PC-9 (cell line): ENCODE measurements around the gene SLC6A17. TPM values are rescaled to one million over a fixed set of nuclear protein-coding genes. Genes with fewer than 3 reads are reported as not detected.

Experiments used
- BruUV-seq: library from RNA; stranded (reverse); fragments of 400-500 nt; replicated peaks from 2 replicates; lab custom pipeline; 2021; lab: Mats Ljungman, UMichigan
- CTCF ChIA-PET: fragments of 300-600 bp; sonication (Branson Sonifier 250); formaldehyde crosslinking; loops from one replicate; lab custom pipeline; 2022; ENCODE audit warnings: antibody characterized with exemption; lab: Charles Lee
- POLR2A ChIA-PET: fragments of 300-600 bp; sonication (Branson Sonifier 250); formaldehyde crosslinking; loops from one replicate; lab custom pipeline; 2022; ENCODE audit warnings: antibody characterized with exemption; ENCODE audit not compliant: unreplicated experiment; lab: Charles Lee
- DNase-seq, 2 experiments: peaks; one replicate each; pipeline versions ENCODE4 v3.0.0 to v3.0.0-alpha.2; 2015 to 2022; ENCODE audit warnings: mixed read lengths in 1 of 2
- H2AFZ ChIP-seq: fragments of 200-600 bp; sonication (generic); 2 replicates; pipeline ENCODE4 v1.8.1; 2017; ENCODE audit warnings: antibody characterized with exemption
- H3F3A ChIP-seq: fragments of 200-600 bp; sonication (generic); 2 replicates; pipeline ENCODE4 v1.8.1; 2017; ENCODE audit warnings: antibody characterized with exemption, mild to moderate bottlenecking, low read depth; ENCODE audit not compliant: insufficient read depth
- H3K27ac ChIP-seq: fragments of 200-600 bp; sonication (generic); 2 replicates; pipeline ENCODE4 v1.6.1; 2016; ENCODE audit warnings: mixed run types
- H3K27me3 ChIP-seq: fragments of 200-600 bp; sonication (generic); 2 replicates; pipeline ENCODE4 v1.6.1; 2016; ENCODE audit warnings: low read depth, mixed run types; ENCODE audit not compliant: insufficient read depth
- H3K36me3 ChIP-seq: fragments of 200-600 bp; sonication (generic); 2 replicates; pipeline ENCODE4 v1.6.1; 2016; ENCODE audit warnings: low read depth, mixed run types
- H3K4me1 ChIP-seq: fragments of 200-600 bp; sonication (generic); replicated peaks from 2 replicates; pipeline ENCODE4 v1.6.1; 2016; ENCODE audit warnings: mixed run types; ENCODE audit not compliant: insufficient read depth
- H3K4me2 ChIP-seq: fragments of 200-600 bp; sonication (generic); 2 replicates; pipeline ENCODE4 v1.6.1; 2017; ENCODE audit warnings: mixed run types
- H3K4me3 ChIP-seq: fragments of 200-600 bp; sonication (generic); 2 replicates; pipeline ENCODE4 v1.6.1; 2016; ENCODE audit warnings: mixed run types
- H3K79me2 ChIP-seq: fragments of 200-600 bp; sonication (generic); 2 replicates; pipeline ENCODE4 v1.6.1; 2017; ENCODE audit warnings: low read depth, mixed run types
- H3K9me2 ChIP-seq: fragments of 200-600 bp; sonication (generic); 2 replicates; pipeline ENCODE4 v1.8.1; 2017; ENCODE audit warnings: mild to moderate bottlenecking; ENCODE audit not compliant: insufficient read depth
- H3K9me3 ChIP-seq: fragments of 200-600 bp; sonication (generic); 2 replicates; pipeline ENCODE4 v1.8.1; 2016; ENCODE audit warnings: low read depth; ENCODE audit not compliant: insufficient read depth
- H4K20me1 ChIP-seq: fragments of 200-600 bp; sonication (generic); 2 replicates; pipeline ENCODE4 v1.8.1; 2017; ENCODE audit not compliant: insufficient read depth
- CTCF ChIP-seq: fragments of 200-600 bp; sonication (generic); conservative IDR thresholded peaks from 2 replicates; pipeline ENCODE4 v1.6.1; 2017; ENCODE audit warnings: mixed run types, antibody characterized with exemption, mild to moderate bottlenecking, moderate library complexity
- EZH2 ChIP-seq: fragments of 200-600 bp; sonication (generic); IDR thresholded peaks from 2 replicates; pipeline ENCODE4 v1.8.0; 2017; ENCODE audit warnings: antibody characterized with exemption, low read depth
- intact Hi-C: fragments of 100-400 bp; cut with micrococcal nuclease; formaldehyde crosslinking; loops from one replicate; pipeline ENCODE4 v1.10.0; 2022; ENCODE audit not compliant: unreplicated experiment
- total RNA-seq: library from RNA; stranded (reverse); gene quantifications from 2 replicates; pipeline ENCODE4 v1.2.3, GENCODE V29; 2021

The SLC6A17 gene
- total RNA-seq, 1 experiment from 2014 or later, result 4.5 TPM

GRCh38 chr1:110205156-110205555, 54.9 kb downstream of the SLC6A17 start:
- H3K9me3 ChIP-seq, result no peaks in the 10 kb centered on the region
- POLR2A ChIA-PET, result interaction anchor here (0.6 to 0.7 kb wide), 2 partner anchors 105 to 272 kb away, joined by 3 read pairs; no protein-coding TSS in a partner anchor
- H2AFZ ChIP-seq, result no peak overlapping the region
- peaks cover 33% of the 10 kb centered on the region for H3F3A ChIP-seq
- no peak overlapping the region for H3K4me3 ChIP-seq
- BruUV-seq, result no TSS peak
- intact Hi-C loops, result no loop called here
- no peak for DNase-seq
- TF ChIP-seq CTCF, result no peak
- no peak for TF ChIP-seq EZH2
- H3K27me3 ChIP-seq, result no peaks in the 10 kb centered on the region
- H3K79me2 ChIP-seq, result no peaks in the 10 kb centered on the region
- H3K27ac ChIP-seq, result no peak overlapping the region
- CTCF ChIA-PET, result no interaction called here
- H3K9me2 ChIP-seq, result no peaks in the 10 kb centered on the region
- no peaks in the 10 kb centered on the region for H4K20me1 ChIP-seq
- peaks cover 40% of the 10 kb centered on the region for H3K4me1 ChIP-seq
- H3K36me3 ChIP-seq, result no peaks in the 10 kb centered on the region
- H3K4me2 ChIP-seq, result no peak overlapping the region

GRCh38 chr1:110205591-110206155, 55.4 kb downstream of the SLC6A17 start:
- Histone ChIP-seq H3K79me2 (no peaks in the 10 kb centered on the region), H3K4me3 (no peak overlapping the region), H3K36me3 (no peaks in the 10 kb centered on the region), H3F3A (peaks cover 33% of the 10 kb centered on the region), H4K20me1 (no peaks in the 10 kb centered on the region), H3K27me3 (no peaks in the 10 kb centered on the region), H3K9me3 (no peaks in the 10 kb centered on the region), H3K4me1 (peaks cover 37% of the 10 kb centered on the region), H3K27ac (no peak overlapping the region), H3K9me2 (no peaks in the 10 kb centered on the region), H3K4me2 (no peak overlapping the region), H2AFZ (no peak overlapping the region)
- DNase-seq, result no peak
- BruUV-seq, result no TSS peak
- TF ChIP-seq CTCF (no peak), EZH2 (no peak)
- intact Hi-C loops, result no loop called here
- ChIA-PET CTCF (no interaction called here), POLR2A (interaction anchor here (0.7 kb wide), 1 partner anchor 272 kb away, joined by 3 read pairs; no protein-coding TSS in a partner anchor)

GRCh38 chr1:110206261-110206920, 56.1 kb downstream of the SLC6A17 start:
- ChIA-PET CTCF (interaction anchor here (0.6 to 2.7 kb wide), 7 partner anchors 9 to 289 kb away, joined by 3 to 25 read pairs (median 8); no protein-coding TSS in a partner anchor), POLR2A (interaction anchor here (0.6 kb wide), 1 partner anchor 255 kb away, joined by 8 read pairs; no protein-coding TSS in a partner anchor)
- DNase-seq, result no peak
- Histone ChIP-seq H3F3A (peaks cover 33% of the 10 kb centered on the region), H3K79me2 (peaks cover 2% of the 10 kb centered on the region; the same call in 1 of the 2 replicates), H3K9me2 (no peaks in the 10 kb centered on the region), H3K9me3 (no peaks in the 10 kb centered on the region), H2AFZ (no peak overlapping the region), H3K27me3 (no peaks in the 10 kb centered on the region), H4K20me1 (no peaks in the 10 kb centered on the region), H3K4me3 (no peak overlapping the region), H3K4me2 (no peak overlapping the region), H3K4me1 (peaks cover 32% of the 10 kb centered on the region), H3K27ac (no peak overlapping the region), H3K36me3 (no peaks in the 10 kb centered on the region)
- TF ChIP-seq EZH2, result no peak
- TF ChIP-seq CTCF, result no peak
- BruUV-seq, result no TSS peak
- intact Hi-C loops, result no loop called here
